GM19467 (cell line): ENCODE measurements around the gene FBXW12.

Source experiments
- ATAC-seq: cut with Tn5 transposase; IDR thresholded peaks from one replicate; pipeline ENCODE4 v1.9.1; 2021; ENCODE audit warnings: mild to moderate bottlenecking, moderate library complexity; ENCODE audit not compliant: unreplicated experiment

The FBXW12 gene

DNA sequence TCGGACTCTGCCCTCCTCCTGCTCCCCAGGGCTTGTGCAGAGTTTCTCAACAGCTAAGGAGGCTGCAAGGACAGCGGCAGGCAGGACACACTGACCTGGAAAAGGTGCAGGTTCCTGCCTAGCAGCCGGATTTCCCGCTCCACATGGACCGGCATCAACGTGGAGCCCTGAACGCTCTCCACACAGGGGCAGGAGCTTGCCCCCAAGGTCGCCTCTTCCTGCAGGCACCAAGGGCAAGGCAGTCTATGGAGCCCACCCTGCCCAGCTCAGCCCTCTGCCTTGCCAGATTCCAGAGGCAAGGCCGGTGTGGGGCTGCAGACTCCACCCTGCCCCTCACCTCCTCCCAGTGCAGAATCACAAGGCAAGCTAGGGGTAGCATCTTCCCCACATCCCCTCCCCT, 47.1 kb downstream of the FBXW12 start:
- ATAC-seq = no peak

DNA sequence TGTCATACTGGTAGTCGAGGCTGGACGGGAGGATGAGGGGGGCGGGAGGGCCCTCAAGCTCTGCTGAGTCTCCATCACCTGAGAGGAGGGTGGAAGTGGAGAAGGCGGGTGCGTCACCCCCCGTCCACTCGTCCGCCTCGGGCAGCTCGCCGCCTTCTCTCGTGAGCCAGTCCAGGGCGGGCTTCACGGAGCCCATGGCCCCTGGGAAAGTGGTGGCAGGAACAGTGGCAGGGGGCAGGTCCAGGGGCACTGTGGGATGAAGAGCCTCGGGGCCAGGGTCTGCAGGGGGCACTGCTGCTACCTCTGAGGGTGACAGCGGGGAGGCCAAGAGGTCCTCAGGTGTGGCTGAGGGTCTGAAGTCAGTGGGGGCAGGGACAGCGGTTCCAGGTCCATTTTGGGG, 47.6 kb downstream of the FBXW12 start:
- ATAC-seq = no peak

DNA sequence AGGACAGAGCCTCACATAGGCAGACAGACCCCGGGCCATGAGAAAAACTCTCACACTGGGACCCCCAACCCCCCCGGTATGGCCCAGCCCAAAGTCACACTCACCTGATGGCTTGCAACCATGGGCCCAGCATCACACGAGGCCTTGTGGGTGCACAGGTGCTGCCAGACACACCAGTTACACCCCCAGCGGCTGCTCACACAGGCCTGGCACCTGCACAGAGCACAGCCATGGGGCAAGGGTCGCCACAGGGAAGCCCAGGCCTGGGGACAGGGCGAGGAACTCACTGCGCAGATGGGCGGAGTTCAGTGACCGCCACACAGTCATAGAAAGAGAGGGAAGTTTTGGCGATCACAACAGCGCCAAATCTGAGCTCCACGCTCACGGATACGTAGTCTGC, 48.5 kb downstream of the FBXW12 start:
- no peak for ATAC-seq

DNA sequence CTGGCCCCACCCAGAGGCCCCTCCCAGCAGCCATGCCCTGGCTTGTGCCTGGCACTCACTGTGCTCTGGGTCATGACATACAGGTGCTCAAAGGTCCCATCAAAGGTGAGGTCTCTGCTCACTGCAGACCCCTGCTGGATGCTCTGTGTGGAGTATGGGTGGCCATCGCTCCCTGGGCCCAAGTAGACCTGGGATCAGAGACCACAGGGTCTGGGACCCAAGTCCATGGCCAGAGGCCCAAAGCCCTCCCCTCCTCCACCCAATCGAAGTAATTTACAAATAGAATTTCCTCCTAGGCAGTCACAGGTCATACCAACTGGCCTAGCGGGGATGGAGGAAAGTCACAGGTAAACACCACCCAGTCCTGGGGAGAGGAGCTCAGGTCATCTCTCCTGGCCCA, 50.3 kb downstream of the FBXW12 start:
- no peak for ATAC-seq

DNA sequence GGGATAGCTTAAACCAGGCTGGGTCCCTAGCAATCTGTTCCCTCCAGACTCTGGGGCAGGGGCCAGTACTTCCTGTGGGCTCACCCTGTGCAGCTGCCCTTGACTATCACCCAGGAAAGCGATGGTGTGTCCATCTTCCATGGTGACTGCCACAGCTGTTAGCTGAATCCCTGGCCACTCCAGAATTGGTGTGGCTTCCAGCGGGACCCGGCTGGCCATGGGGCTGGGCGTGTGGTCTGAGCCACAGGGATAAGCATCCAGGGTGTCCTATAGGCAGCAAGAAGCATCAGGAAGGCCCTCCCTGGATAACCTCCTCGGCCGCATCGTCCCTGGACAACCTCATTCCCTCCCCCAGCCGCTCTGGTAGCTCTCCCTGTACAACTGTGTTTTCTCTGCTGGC, 50.7 kb downstream of the FBXW12 start:
- ATAC-seq = no peak

DNA sequence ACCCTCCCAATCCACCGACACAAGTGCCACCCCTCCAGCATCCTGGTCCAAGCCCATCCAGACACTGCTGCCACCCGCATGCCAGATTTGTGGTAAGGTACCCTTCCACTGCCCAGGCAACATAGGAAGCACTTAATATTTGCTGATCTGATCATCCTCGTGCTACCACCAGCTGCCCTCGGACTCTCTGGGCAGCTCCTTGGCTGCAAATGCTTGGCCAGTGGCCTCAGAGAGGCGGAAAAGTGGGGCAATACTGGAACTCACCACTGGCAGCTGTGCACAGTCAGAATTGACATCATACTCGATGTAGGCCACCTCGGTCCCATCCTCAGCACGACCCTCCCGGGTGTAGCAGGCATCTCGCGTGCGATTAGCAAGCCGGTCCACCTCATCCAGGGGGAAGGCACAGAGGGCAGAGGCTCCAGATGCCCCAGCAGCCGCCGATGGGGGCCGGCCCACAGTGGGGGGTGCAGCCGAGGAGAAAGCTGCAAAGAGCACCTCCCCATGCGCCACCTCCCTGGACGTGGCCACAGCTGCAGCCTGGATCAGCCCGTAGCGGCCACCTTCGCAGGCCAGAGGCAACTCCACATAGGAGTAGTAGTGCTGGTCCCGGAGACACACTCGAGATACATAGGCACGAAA, 51.3 kb downstream of the FBXW12 start:
- no peak for ATAC-seq

DNA sequence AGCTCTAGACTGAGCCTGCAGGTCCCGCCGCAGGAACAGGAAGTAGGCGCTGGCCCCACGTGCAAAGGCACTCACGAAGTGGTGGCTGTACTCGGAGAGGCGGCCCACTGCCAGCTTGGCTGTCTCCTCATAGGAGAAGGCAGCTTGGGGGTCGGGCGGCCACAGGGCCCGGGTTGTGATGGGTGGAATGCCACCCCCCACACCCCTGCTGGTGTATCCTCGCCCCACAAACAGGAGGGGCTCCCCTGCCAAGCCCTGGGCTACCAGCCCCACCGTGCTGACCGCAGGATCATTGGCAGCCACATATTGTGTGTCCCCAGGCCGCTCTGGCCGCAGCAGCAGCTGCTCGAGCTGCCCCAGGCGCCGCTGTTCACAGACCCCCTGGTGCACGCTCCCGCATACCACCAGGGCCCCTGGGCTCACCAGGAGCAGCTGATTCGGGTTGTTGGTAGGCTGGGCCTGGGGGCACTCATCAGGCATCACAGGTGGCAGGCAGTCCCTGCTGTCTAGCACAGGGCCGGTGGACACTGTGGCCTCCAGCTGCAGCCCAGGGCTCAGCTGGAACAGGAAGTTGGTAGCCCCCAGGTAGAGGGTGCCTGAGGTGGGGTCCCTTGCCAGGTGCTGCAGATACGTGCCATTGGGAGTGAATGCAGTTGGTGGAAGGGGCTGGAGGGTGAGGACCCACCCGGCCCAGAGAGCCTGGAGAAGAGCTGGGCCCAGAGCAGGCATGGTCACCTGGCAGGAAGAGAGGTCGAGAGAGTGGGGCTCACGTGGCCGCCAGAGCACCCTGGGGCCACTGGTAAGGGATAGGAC, 52.1 kb downstream of the FBXW12 start:
- no peak for ATAC-seq

DNA sequence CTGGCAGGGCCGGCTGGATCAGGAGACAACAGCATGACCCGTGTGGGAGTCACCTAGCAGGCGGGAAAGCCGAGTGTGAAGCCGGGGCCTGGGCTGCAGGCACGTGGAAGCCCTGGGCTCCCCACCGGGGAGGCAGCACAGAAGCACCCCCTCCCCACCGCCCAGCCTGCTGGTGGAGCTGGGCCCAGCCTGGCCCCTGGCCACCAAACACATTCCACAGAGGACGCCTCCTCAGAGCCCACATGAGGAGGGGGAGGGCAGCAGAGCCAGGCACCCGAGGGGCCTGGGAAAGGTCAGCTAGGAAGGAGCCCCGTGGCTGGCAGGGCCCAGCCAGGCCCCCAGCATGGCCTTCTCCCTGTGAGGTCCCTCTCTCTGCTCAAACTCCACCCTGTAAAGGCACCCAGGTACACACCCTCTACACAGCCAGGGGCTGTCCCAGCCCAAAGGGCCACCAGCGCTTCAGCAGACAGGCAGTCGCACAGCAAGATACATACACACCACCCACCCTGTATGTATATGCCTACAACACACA, 53.3 kb downstream of the FBXW12 start:
- no peak for ATAC-seq

DNA sequence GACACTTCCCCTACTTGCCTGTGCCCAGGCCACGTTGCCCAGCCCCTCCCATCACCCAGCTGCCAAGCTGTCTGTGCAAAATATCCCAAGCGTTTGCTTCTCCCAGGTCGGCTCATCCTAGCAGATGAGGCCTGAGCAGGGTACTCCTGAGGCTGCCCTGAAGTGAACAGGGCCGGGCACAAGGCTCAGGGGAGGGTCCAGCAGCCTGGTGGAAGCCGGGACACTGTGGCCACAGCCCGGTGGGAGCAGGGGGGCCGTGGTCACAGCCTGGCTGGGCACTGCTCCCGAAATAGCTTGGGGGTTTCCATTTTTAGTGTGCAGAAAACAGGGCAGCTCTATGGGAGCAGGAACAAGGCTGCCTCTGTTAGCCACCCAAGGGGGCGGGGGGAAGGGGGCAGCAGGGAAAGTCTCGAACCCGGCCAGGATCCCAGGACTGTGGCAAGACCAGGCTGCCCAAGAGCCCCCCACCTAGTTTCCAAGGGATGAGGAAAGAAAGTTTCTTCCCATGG, 54.4 kb downstream of the FBXW12 start:
- ATAC-seq = no peak

DNA sequence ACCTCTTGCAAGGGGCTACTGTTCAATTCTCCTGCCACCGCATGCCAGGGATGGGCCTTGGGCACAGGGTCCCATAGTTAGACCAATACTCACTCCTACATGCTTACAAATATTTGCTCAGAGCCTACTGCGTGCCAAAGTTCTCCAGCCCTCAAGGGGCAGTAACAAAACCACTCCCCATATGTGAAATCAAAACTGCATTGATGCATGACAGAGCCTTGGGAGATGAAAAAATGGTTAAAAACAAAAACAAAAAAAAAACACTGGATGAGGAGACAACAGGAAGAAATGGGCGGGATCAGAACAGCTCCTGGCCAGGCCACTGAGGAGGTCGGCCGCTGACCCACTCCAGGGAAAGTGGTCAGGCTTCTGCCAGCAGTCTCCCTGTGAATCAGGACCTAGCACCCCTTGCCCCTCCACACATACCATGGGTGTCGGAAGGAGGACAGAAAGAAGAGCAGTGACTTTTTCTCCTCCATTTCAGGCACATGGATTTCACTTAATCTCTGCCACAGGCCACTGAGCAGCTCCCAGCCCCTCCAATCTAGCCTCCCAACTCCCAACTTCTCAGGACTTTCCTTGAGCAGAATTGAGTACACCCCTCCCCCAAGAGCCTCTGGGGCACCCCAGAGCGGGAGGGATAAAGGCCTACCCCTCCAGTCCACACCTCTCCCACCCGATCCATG, 55.1 kb downstream of the FBXW12 start:
- no peak for ATAC-seq

DNA sequence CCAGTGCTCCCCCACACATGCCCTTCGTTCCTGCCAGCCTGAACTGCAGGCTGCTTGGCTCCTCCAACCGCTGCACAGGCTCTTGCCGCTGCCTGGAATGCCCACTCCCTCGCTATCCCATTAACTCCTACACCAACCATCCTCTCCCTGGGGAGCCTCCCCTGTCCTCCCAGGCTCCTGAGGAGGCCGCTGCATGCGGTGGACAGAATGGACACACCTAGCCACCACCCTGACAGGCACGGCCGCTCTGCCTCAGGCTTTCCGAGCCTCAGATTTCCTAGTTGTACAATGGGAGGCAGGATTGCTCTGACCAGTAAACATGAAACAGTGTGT, 55.6 kb downstream of the FBXW12 start:
- no peak for ATAC-seq

DNA sequence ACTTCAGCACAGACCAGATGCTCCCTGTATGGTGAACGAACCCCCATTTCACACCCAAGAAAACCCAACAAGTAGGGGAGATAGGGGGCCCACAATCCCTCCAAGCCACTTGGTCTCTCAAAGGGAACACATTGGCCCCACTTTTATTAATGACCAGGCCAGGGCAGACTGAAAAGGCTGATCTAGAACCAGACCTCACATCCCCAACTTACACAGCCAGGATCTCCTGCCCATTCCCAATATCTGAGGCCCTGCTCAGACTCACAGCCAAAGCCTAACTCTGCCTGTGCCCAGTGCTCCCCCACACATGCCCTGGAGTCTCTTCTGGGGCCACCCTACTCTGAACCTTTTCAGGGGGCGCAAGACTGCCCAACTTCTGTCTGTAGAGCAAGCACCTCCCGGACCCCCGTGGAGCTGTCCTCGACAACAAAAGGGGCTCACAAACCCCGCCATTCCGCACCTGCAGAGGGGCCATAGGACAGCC, 56.1 kb downstream of the FBXW12 start:
- no peak for ATAC-seq

DNA sequence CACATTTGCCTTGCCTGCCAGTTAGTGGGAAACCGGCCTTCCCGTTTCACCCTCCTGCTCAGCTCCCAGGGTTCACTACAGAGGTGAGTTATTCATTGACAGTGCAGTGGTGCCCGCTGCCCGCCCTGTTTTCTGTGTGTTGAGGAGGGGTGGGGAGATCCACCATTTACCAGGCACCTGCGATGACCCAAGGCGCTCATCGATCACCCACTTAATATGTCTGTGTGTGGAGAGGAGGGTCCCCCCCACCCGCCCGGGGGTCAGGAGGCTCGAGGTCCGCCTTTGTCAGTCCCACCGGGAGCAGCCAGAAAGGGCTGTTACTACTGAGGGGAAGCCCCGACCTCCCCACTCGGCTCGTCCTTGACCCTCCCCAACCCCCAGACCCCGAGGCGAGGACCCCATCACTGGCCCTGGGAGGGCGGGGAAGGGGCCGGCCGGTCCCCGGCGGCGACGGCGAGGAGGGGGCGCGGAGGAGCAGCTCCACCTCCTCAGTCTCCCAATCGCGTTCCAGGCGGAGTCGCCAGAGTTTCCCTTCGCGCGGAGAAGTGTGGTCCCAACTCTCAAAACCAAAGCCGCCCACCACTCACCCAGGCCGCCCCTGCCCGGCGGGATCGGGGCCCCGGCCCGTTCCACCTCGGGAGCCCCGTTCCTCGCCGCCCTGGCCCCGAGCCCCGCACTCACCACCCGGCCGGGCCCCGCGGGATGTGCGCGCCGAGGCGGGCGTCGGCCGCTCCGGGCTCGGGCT, 56.7 kb downstream of the FBXW12 start:
- no peak for ATAC-seq

DNA sequence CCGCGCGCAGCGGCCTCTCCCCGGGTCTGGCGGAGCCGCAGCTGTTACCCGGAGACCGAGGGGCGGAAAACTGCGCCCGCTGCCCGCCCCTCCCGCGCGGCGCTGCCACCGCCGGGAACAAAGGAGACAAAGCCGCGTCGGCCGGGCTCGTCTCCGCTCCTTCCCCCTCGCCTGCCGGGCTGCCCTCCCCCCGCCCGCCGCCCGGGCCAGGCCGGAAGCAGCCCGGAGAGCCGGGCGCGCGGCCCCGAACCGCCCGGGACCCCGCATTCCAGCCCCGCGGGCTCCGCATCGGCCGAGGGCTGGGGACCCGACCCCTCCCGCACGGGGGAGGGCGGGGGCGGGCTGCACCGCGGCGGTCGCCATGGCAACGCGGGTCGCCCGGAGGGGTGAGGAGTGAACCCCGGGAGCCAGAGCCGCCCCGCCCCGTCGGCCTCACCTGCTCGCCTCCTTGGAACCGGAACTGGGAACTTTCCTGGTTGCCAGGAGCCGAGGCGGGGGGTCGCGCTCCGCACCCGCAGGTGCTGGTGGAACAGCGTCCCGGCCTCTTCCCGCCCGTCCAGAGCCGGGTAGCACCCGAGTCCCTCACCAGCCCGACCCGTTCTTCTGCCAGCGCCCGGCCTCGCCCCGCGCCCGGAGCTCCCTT, 57.4 kb downstream of the FBXW12 start:
- no peak for ATAC-seq

DNA sequence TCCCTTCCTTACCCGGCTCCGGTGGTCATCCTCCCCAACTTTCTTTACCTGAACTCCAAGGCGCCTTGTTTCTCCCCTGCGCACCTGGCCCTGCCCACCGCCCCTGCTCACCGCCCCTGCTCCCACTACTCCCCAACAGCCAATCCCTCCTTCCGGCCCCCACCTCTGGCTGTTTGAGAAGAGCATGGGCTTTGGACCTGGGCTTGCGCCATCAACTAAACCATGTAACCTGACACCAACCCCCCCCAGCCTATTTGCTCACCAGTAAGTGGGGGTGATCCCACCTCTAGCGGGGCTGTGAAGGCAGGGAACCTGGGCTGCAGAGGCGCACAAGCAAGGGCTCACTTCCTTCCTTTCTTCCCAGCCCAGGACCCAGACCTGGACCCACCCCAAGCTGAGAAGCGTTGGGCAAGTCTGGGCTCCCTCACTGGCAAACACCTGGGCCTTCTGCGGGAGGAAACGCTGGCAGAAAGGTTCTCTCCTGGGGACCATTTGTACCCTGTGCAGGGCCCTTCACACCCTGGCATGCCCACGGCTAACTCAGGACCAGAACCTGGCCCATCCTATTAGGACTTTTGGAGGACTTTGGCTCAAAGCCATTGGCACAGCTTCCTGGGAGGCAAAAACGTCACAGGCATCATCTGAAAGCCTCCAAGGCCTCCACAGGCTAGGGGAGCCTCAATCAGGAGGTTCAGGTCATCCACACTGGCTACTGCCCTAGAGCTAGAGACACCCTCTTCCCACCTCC, 58.1 kb downstream of the FBXW12 start, which contains the start of gene PLXNB1:
Gene PLXNB1, minus strand, starts transcription at position 127 of the 748 bp plus-strand sequence. CDS start 5,475 bp downstream, outside the sequence.
- no peak for ATAC-seq

DNA sequence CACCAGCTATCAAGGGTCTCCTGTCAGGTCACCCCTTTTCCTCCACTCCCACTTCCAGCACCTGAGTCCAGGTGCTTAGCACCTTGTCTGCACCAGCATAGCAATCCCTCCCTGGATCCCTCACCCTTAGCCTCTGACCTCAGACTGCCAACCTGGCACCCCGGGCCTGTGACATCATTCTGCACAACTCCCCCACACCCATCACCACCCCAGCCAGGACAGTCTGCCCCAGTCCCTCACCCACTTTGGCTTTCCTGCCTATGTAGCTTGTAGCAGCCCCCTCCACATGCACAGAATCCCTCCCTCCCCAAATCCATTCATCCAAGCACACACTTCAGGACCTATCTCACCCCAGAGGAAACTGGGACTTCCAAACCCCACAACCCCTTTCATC, 58.7 kb downstream of the FBXW12 start:
- no peak for ATAC-seq

DNA sequence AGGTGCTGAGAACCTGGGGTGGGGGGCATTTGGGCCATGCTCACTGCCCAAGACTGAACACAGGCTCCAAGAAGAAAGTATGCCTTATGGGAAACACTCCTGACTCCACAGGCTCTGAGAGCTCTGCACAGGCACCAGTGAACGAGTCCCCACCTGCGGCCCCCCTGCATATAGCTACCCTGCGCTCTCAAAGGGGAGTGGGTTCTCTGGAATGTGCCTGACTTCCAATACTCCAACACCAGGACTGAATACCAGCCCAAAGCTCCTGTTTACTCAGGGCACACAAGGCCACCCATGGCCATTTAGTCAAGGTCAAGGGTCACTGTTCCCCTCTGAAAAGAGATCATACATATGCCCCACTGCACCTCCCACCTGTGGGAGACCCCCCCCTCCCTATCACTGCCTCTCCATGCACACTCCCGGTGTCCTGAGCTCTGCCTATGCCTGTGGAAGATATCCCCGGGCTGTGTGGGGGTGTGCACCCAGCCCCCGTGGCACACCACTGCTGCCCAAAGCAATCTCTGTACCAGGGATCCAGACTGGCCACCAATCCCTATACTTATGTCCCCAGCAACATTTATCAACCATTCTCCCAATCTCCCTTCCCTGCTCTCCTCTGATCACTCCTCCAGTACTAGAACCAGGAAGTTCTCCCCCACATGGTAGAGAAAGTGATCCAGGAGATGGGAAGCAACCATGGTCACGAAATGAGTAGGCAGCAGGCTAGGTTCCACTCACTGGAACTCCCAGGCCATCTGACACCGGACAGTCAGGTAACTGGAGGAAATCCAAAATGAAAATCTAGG, 59.4 kb downstream of the FBXW12 start:
- ATAC-seq = no peak
